ENCODE results near the gene PLCH1.

Gene PLCH1

DNA sequence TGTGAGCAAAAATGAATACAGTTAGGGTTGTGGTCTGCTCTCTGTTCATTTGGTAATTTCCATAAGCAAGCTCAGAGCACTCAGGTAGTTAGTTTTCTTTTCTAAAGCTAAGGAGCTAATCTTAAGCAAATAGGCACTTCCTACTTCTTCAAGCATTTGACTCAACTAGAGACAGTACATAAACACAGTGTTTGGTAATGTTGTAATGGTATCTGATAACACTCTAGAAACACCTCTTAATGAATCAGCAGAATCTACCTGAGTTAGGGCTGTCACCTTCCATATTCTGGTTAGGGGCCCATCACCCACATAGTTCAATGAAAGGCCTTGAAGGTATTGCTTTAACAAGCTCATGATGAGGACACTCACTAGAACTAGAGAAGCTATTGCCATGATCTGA lies 83.1 kb downstream of the PLCH1 start:
- POLR2A ChIA-PET, result no interaction called here
- no peak for DNase-seq (ENCODE audit: extremely low spot score)
- CTCF ChIA-PET, result no interaction called here
- TF ChIP-seq NFRKB (IDR thresholded peaks at IDR 0.05), result no peak
- no peak for TF ChIP-seq ZNF384 (IDR thresholded peaks at IDR 0.05)
- TF ChIP-seq FOXK2 (IDR thresholded peaks at IDR 0.05), result no peak
- no peak for TF ChIP-seq ARNT (IDR thresholded peaks at IDR 0.05)
- TF ChIP-seq FOXA1 (IDR thresholded peaks at IDR 0.05), result no peak
- TF ChIP-seq ELF4 (IDR thresholded peaks at IDR 0.05), result no peak

- DNase-seq (ENCODE audit: extremely low spot score), result no peak
- TF ChIP-seq PKNOX1 (IDR thresholded peaks at IDR 0.05) (no peak), BHLHE40 (IDR thresholded peaks at IDR 0.05; ENCODE audit: borderline replicate concordance) (no peak), TARDBP (IDR thresholded peaks at IDR 0.05) (no peak), HDGF (IDR thresholded peaks at IDR 0.05; ENCODE audit: borderline replicate concordance) (no peak), FOXM1 (IDR thresholded peaks at IDR 0.05; ENCODE audit: borderline replicate concordance) (no peak), FOXK2 (IDR thresholded peaks at IDR 0.05) (no peak), LEF1 (IDR thresholded peaks at IDR 0.05; ENCODE audit: borderline replicate concordance) (no peak), ELF4 (IDR thresholded peaks at IDR 0.05) (no peak), NFRKB (IDR thresholded peaks at IDR 0.05) (no peak), FOXA1 (IDR thresholded peaks at IDR 0.05) (no peak), SUZ12 (IDR thresholded peaks at IDR 0.05) (no peak)
- CTCF ChIA-PET, result no interaction called here
- POLR2A ChIA-PET, result no interaction called here
Measured at GRCh38 chr3:155661042-155661441, 83.8 kb downstream of the PLCH1 start.

DNA sequence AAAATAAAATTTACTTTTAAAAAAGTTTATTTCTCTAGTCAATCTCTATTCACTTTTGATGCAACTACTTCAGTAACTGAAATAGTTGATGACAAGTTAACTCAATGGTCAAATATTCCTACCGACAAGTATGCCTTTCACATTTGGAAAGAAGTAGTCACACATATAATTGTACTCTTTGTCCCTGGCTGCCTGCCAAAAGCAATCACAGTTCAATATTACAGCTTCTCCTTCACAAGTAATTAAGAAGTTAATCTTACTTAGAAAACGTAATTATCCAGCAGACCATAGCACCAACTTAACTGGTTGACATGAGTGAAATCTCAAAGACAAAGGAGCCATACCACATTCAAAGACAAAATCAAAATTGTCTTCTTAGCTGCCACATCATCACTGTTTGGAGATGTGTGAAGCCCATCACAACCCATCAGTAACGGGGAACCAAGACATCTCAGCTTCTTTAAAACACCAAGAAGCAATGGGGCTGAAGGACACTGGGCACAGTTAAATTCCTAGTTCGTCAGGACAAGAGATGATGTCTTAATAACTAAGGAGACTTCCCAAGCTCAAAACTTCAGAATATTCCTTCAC lies 86.1 kb downstream of the PLCH1 start:
- DNase-seq (ENCODE audit: extremely low spot score), result no peak
- POLR2A ChIA-PET, result no interaction called here
- no peak for TF ChIP-seq ARNT (IDR thresholded peaks at IDR 0.05)
- no peak for TF ChIP-seq FOXK2 (IDR thresholded peaks at IDR 0.05)
- no peak for TF ChIP-seq LEF1 (IDR thresholded peaks at IDR 0.05; ENCODE audit: borderline replicate concordance)
- TF ChIP-seq FOXM1 (IDR thresholded peaks at IDR 0.05; ENCODE audit: borderline replicate concordance), result no peak
- TF ChIP-seq HDGF (IDR thresholded peaks at IDR 0.05; ENCODE audit: borderline replicate concordance), result no peak
- no peak for TF ChIP-seq NFRKB (IDR thresholded peaks at IDR 0.05)
- TF ChIP-seq BHLHE40 (IDR thresholded peaks at IDR 0.05; ENCODE audit: borderline replicate concordance), result no peak
- TF ChIP-seq CTBP1 (IDR thresholded peaks at IDR 0.05; ENCODE audit: borderline replicate concordance), result no peak
- TF ChIP-seq PKNOX1 (IDR thresholded peaks at IDR 0.05), result no peak
- no peak for TF ChIP-seq ELF4 (IDR thresholded peaks at IDR 0.05)
- no peak for TF ChIP-seq SP1 (IDR thresholded peaks at IDR 0.05)
- TF ChIP-seq TARDBP (IDR thresholded peaks at IDR 0.05), result no peak
- TF ChIP-seq ZNF384 (IDR thresholded peaks at IDR 0.05), result no peak
- TF ChIP-seq SUZ12 (IDR thresholded peaks at IDR 0.05), result no peak

GRCh38 chr3:155658006-155658405 lies 86.9 kb downstream of the PLCH1 start:
- DNase-seq (ENCODE audit: extremely low spot score), result no peak
- POLR2A ChIA-PET, result no interaction called here
- CTCF ChIA-PET, result no interaction called here
- TF ChIP-seq SP1 (IDR thresholded peaks at IDR 0.05) (no peak), FOXM1 (IDR thresholded peaks at IDR 0.05; ENCODE audit: borderline replicate concordance) (no peak), L3MBTL2 (conservative IDR thresholded peaks at IDR 0.05) (no peak), LEF1 (IDR thresholded peaks at IDR 0.05; ENCODE audit: borderline replicate concordance) (no peak), FOXK2 (IDR thresholded peaks at IDR 0.05) (no peak), ZNF384 (IDR thresholded peaks at IDR 0.05) (no peak), BHLHE40 (IDR thresholded peaks at IDR 0.05; ENCODE audit: borderline replicate concordance) (no peak), HDGF (IDR thresholded peaks at IDR 0.05; ENCODE audit: borderline replicate concordance) (no peak), TARDBP (IDR thresholded peaks at IDR 0.05) (no peak), ELF4 (IDR thresholded peaks at IDR 0.05) (no peak), SUZ12 (IDR thresholded peaks at IDR 0.05) (no peak), PKNOX1 (IDR thresholded peaks at IDR 0.05) (no peak), FOXA1 (IDR thresholded peaks at IDR 0.05) (no peak), NFRKB (IDR thresholded peaks at IDR 0.05) (no peak), ARNT (IDR thresholded peaks at IDR 0.05) (no peak), CTBP1 (IDR thresholded peaks at IDR 0.05; ENCODE audit: borderline replicate concordance) (no peak)

More for the DNA sequence above, 86.1 kb downstream of the PLCH1 start:
- CTCF ChIA-PET, result no interaction called here

DNA sequence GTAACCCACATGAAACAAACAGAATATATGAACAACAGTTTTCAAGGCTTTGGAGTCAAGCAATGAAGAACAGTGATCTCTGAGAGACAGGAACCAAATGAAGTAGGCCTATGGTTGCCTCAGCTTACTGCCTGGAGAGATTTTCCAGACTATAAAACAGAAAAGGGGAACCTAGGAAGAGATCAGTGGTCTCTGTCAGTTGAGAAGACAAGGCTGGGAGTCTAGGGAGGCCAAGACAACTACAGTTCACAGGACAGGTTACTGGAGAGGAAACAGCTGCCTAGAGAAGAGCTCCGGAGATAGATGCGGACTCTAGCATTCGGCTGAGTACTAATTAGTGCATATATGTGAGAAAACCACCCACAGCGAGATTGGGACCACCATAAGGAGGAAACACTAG lies 87.7 kb downstream of the PLCH1 start:
- DNase-seq (ENCODE audit: extremely low spot score), result no peak
- ChIA-PET CTCF (interaction anchor here (0.6 kb wide), 1 partner anchor 292 kb away, joined by 3 read pairs; no protein-coding TSS in a partner anchor), POLR2A (no interaction called here)
- no peak for TF ChIP-seq TARDBP (IDR thresholded peaks at IDR 0.05)
- TF ChIP-seq FOXA1 (IDR thresholded peaks at IDR 0.05), result no peak
- no peak for TF ChIP-seq CTBP1 (IDR thresholded peaks at IDR 0.05; ENCODE audit: borderline replicate concordance)
- no peak for TF ChIP-seq HDGF (IDR thresholded peaks at IDR 0.05; ENCODE audit: borderline replicate concordance)
- no peak for TF ChIP-seq SUZ12 (IDR thresholded peaks at IDR 0.05)
- no peak for TF ChIP-seq FOXM1 (IDR thresholded peaks at IDR 0.05; ENCODE audit: borderline replicate concordance)
- no peak for TF ChIP-seq FOXK2 (IDR thresholded peaks at IDR 0.05)
- TF ChIP-seq LEF1 (IDR thresholded peaks at IDR 0.05; ENCODE audit: borderline replicate concordance), result no peak
- no peak for TF ChIP-seq ZNF384 (IDR thresholded peaks at IDR 0.05)
- TF ChIP-seq ARNT (IDR thresholded peaks at IDR 0.05), result no peak
- no peak for TF ChIP-seq PKNOX1 (IDR thresholded peaks at IDR 0.05)
- no peak for TF ChIP-seq L3MBTL2 (conservative IDR thresholded peaks at IDR 0.05)
- TF ChIP-seq BHLHE40 (IDR thresholded peaks at IDR 0.05; ENCODE audit: borderline replicate concordance), result no peak
- no peak for TF ChIP-seq NFRKB (IDR thresholded peaks at IDR 0.05)
- no peak for TF ChIP-seq SP1 (IDR thresholded peaks at IDR 0.05)
- TF ChIP-seq ELF4 (IDR thresholded peaks at IDR 0.05), result no peak
